ENCODE data around the gene IGF1R. TPM values are rescaled to one million over a fixed set of nuclear protein-coding genes. Genes with fewer than 3 reads are reported as not detected.

IGF1R gene
- total RNA-seq, 1 experiment from 2014 or later, result 51.6 TPM

DNA sequence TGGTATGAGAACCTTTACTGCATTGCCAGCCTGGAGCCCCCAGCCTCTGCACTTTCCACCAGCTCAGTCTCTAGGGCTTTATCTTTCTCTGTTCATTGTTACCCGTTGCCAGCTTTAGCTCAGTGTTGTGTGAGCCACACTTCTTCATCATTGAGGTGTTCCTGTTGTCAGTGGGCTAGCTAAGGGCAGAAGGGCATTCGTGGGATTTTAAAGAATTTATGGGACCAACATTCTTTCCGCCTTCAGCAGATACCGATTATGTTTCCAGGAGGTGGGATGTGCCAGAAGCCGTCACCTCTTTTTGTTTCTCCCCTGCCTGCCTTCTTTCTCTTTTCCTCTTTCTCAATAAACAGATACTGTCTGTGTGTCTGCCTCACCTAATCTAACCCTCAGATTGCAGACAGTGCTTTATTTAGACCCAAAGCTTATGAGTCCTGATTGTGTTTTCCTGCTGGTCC, 294.7 kb downstream of the IGF1R start:
- ChIA-PET CTCF (no interaction called here), POLR2A (no interaction called here)
- DNase-seq, result no peak
- H3K27me3 ChIP-seq (replicated peaks; ENCODE audit: control insufficient read depth, insufficient read depth, low read length), result no peaks in the 10 kb centered on the region
- H3K9me3 ChIP-seq, result no peaks in the 10 kb centered on the region
- peaks cover 2% of the 10 kb centered on the region; the same call in 1 of the 2 replicates for H3K36me3 ChIP-seq (ENCODE audit: control insufficient read depth, insufficient read depth, low read length)
- H3K4me1 ChIP-seq, result peaks cover 12% of the 10 kb centered on the region
- intact Hi-C loops (cut with micrococcal nuclease; ENCODE audit: unreplicated experiment), result loop anchor here (5.0 kb wide), 1 partner anchor 134 kb away; no protein-coding TSS in a partner anchor
- BruUV-seq (replicated peaks), result no TSS peak
- Mint-ChIP-seq H3K4me1 (ENCODE audit: low read depth, unreplicated experiment) (peaks cover 16% of the 10 kb centered on the region), H3K4me3 (ENCODE audit: unreplicated experiment) (no peak overlapping the region), H3K27me3 (ENCODE audit: insufficient read depth, unreplicated experiment) (no peaks in the 10 kb centered on the region), H3K27ac (ENCODE audit: unreplicated experiment) (no peak overlapping the region), H3K9me3 (ENCODE audit: unreplicated experiment) (no peaks in the 10 kb centered on the region), H3K36me3 (ENCODE audit: insufficient read depth, unreplicated experiment) (peaks cover 64% of the 10 kb centered on the region)
- no peak overlapping the region for H3K4me3 ChIP-seq (ENCODE audit: low read depth, low read length)
- no peak for TF ChIP-seq CTCF (IDR thresholded peaks at IDR 0.05; ENCODE audit: insufficient read depth in 1 of 2, low read depth in 1 of 2, low read length in 1 of 2, severe bottlenecking in 1 of 2, unreplicated experiment in 1 of 2)

GRCh38 chr15:98943601-98944151, 295.3 kb downstream of the IGF1R start:
- no peaks in the 10 kb centered on the region for H3K9me3 ChIP-seq
- DNase-seq, result no peak
- no peak for TF ChIP-seq CTCF (IDR thresholded peaks at IDR 0.05; ENCODE audit: insufficient read depth in 1 of 2, low read depth in 1 of 2, low read length in 1 of 2, severe bottlenecking in 1 of 2, unreplicated experiment in 1 of 2)
- BruUV-seq (replicated peaks), result no TSS peak
- CTCF ChIA-PET, result no interaction called here
- H3K36me3 ChIP-seq (ENCODE audit: control insufficient read depth, insufficient read depth, low read length), result peaks cover 2% of the 10 kb centered on the region; the same call in 1 of the 2 replicates
- H3K4me3 ChIP-seq (ENCODE audit: low read depth, low read length), result no peak overlapping the region
- POLR2A ChIA-PET, result no interaction called here
- H3K4me1 Mint-ChIP-seq (ENCODE audit: low read depth, unreplicated experiment), result peaks cover 16% of the 10 kb centered on the region
- H3K9me3 Mint-ChIP-seq (ENCODE audit: unreplicated experiment), result no peaks in the 10 kb centered on the region
- peaks cover 67% of the 10 kb centered on the region for H3K36me3 Mint-ChIP-seq (ENCODE audit: insufficient read depth, unreplicated experiment)
- H3K4me1 ChIP-seq, result peaks cover 12% of the 10 kb centered on the region
- H3K27ac Mint-ChIP-seq (ENCODE audit: unreplicated experiment), result no peak overlapping the region
- no peak overlapping the region for H3K4me3 Mint-ChIP-seq (ENCODE audit: unreplicated experiment)
- no peaks in the 10 kb centered on the region for H3K27me3 Mint-ChIP-seq (ENCODE audit: insufficient read depth, unreplicated experiment)
- intact Hi-C loops (cut with micrococcal nuclease; ENCODE audit: unreplicated experiment), result loop anchor here (5.0 kb wide), 1 partner anchor 134 kb away; no protein-coding TSS in a partner anchor
- H3K27me3 ChIP-seq (replicated peaks; ENCODE audit: control insufficient read depth, insufficient read depth, low read length), result no peaks in the 10 kb centered on the region

DNA sequence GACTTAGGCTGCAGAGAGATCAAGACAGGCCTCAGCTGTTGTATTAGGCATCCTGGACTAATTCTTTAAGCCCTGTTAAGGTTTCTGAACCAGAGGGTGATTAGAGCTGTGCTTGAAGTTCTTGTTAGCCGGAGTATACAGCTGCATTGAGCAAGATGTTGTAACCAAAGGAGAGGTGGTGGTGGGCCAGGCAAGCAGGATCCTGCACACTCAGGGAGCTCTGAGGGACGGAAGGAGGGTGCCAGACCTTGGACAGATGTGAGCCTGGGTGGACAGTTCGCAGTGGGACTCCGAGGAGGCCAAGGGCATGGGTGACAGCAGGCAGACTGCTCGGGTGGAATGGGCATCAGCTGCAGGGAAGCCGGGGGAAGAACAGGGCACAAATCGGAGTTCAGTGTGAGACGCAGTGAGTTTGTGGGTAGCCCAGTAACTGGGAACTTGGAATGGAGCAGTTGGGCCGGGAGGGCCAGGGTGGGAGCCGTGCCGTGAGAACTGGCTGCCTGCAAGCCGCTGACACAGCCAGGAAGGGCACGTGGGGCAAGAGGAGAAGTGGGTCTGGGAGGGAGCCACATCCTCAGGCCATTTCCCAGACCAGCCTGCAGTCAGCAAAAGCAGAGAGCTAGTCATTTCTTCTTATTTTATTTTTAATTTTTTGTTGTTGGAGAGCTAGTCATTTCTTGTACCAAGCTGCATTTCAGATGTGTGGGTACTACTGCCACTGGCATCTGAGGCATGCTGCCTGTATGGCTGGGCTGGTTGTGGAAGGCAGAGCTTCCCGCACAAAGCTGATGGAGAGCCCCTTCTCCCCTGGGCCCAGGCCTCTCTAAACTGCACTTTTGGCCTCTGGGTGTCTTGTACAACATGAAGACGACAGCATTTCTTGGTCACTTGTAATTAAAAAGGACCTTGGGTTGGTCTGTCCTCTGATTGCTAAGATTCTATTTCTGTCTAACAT, 298.2 kb downstream of the IGF1R start:
- peaks cover 14% of the 10 kb centered on the region for H3K4me1 Mint-ChIP-seq (ENCODE audit: low read depth, unreplicated experiment)
- Histone ChIP-seq H3K27me3 (replicated peaks; ENCODE audit: control insufficient read depth, insufficient read depth, low read length) (no peaks in the 10 kb centered on the region), H3K36me3 (ENCODE audit: control insufficient read depth, insufficient read depth, low read length) (peaks cover 2% of the 10 kb centered on the region; the same call in 1 of the 2 replicates), H3K4me3 (ENCODE audit: low read depth, low read length) (no peak overlapping the region), H3K4me1 (peaks cover 6% of the 10 kb centered on the region), H3K9me3 (no peaks in the 10 kb centered on the region)
- no TSS peak for BruUV-seq (replicated peaks)
- DNase-seq, result no peak
- ChIA-PET CTCF (no interaction called here), POLR2A (no interaction called here)
- no peak for TF ChIP-seq CTCF (IDR thresholded peaks at IDR 0.05; ENCODE audit: insufficient read depth in 1 of 2, low read depth in 1 of 2, low read length in 1 of 2, severe bottlenecking in 1 of 2, unreplicated experiment in 1 of 2)
- H3K4me3 Mint-ChIP-seq (ENCODE audit: unreplicated experiment), result no peak overlapping the region
- H3K27ac Mint-ChIP-seq (ENCODE audit: unreplicated experiment), result peak overlapping the region; percentile 34
- no peaks in the 10 kb centered on the region for H3K9me3 Mint-ChIP-seq (ENCODE audit: unreplicated experiment)
- intact Hi-C loops (cut with micrococcal nuclease; ENCODE audit: unreplicated experiment), result no loop called here
- no peaks in the 10 kb centered on the region for H3K27me3 Mint-ChIP-seq (ENCODE audit: insufficient read depth, unreplicated experiment)
- H3K36me3 Mint-ChIP-seq (ENCODE audit: insufficient read depth, unreplicated experiment), result peaks cover 67% of the 10 kb centered on the region

Data from Caco-2 (cell line).